MCF 10A (cell line): Measurements from ENCODE around the gene PLEKHA7. TPM values are rescaled to one million over a fixed set of nuclear protein-coding genes. Genes with fewer than 3 reads are reported as not detected.

Experiments used
- BruUV-seq: library from RNA; stranded (reverse); fragments of 400-500 nt; replicated peaks from 2 replicates; lab custom pipeline; 2021; lab: Mats Ljungman, UMichigan
- CTCF ChIA-PET: fragments of 300-600 bp; sonication (Branson Sonifier 250); formaldehyde crosslinking; extraction: SDS; loops from one replicate; lab custom pipeline; 2021; ENCODE audit warnings: antibody characterized with exemption, inconsistent platforms; lab: Yijun Ruan, JAX
- POLR2A ChIA-PET: fragments of 300-600, 350-650 bp; sonication (Branson Sonifier 250); formaldehyde crosslinking; extraction: SDS; loops from one replicate; lab custom pipeline; 2020; ENCODE audit warnings: antibody characterized with exemption, inconsistent platforms; lab: Yijun Ruan, JAX
- DNase-seq: peaks from one replicate; pipeline ENCODE4 v3.0.0-alpha.2; 2018; ENCODE audit not compliant: unreplicated experiment
- H3K27ac Mint-ChIP-seq: one replicate; pipeline ENCODE4 v1.8.0; 2022; ENCODE audit warnings: mild to moderate bottlenecking, low read depth, mixed read lengths; ENCODE audit not compliant: unreplicated experiment
- H3K27me3 Mint-ChIP-seq: one replicate; pipeline ENCODE4 v1.8.0; 2022; ENCODE audit warnings: mixed read lengths; ENCODE audit not compliant: insufficient read depth, unreplicated experiment
- H3K36me3 Mint-ChIP-seq: one replicate; pipeline ENCODE4 v1.8.0; 2022; ENCODE audit warnings: mild to moderate bottlenecking, moderate library complexity, mixed read lengths; ENCODE audit not compliant: insufficient read depth, unreplicated experiment
- H3K4me1 Mint-ChIP-seq: one replicate; pipeline ENCODE4 v1.8.0; 2022; ENCODE audit warnings: mixed read lengths; ENCODE audit not compliant: insufficient read depth, unreplicated experiment
- H3K4me3 Mint-ChIP-seq: one replicate; pipeline ENCODE4 v1.8.0; 2022; ENCODE audit warnings: mild to moderate bottlenecking, moderate library complexity, mixed read lengths; ENCODE audit not compliant: unreplicated experiment
- H3K9me3 Mint-ChIP-seq: one replicate; pipeline ENCODE4 v1.8.0; 2022; ENCODE audit warnings: mixed read lengths; ENCODE audit not compliant: unreplicated experiment
- CTCF ChIP-seq: fragments of 200-600 bp; IDR thresholded peaks from one replicate; pipeline ENCODE4 v1.8.0; 2022; ENCODE audit warnings: antibody characterized with exemption, mild to moderate bottlenecking; ENCODE audit not compliant: unreplicated experiment
- intact Hi-C: fragments of 100-400 bp; cut with micrococcal nuclease; formaldehyde crosslinking; loops from 2 replicates; pipeline ENCODE4 v1.14.1; 2022
- total RNA-seq: library from RNA; stranded (reverse); gene quantifications from 2 replicates; pipeline ENCODE4 v1.2.3, GENCODE V29; 2022

Gene PLEKHA7
- total RNA-seq, 1 experiment from 2014 or later = 2.8 TPM

DNA sequence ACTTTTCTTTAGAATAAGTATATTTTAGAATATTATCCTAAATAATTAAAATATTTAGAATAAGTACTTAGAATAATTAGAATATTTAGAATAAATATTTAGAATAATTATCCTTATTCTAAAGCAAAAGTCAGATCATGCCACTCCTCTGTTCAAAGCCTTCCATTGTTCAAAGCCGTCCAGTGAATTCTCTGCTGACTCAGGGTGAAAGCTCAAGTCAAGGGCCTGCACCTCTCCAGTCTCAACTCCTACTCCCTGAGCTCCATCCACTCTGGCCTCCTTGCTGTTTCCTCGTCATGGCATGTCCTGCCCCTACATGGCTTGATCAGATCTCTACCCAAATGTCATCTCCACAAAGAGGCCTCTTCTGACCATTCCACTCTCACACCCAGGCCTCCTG is 30.0 kb downstream of the PLEKHA7 start:
- intact Hi-C loops = no loop called here
- no peaks in the 10 kb centered on the region for H3K4me1 Mint-ChIP-seq
- H3K4me3 Mint-ChIP-seq = no peak overlapping the region
- H3K36me3 Mint-ChIP-seq = no peaks in the 10 kb centered on the region
- no peaks in the 10 kb centered on the region for H3K9me3 Mint-ChIP-seq
- no TSS peak for BruUV-seq
- ChIA-PET POLR2A (interaction anchor here (0.6 to 0.7 kb wide), 2 partner anchors 114 to 199 kb away, joined by 3 read pairs; no protein-coding TSS in a partner anchor), CTCF (interaction anchor here (0.8 to 1.5 kb wide), 2 partner anchors 20 to 40 kb away, joined by 3 read pairs; no protein-coding TSS in a partner anchor)
- H3K27me3 Mint-ChIP-seq = no peaks in the 10 kb centered on the region
- no peak overlapping the region for H3K27ac Mint-ChIP-seq
- no peak for DNase-seq
- no peak for TF ChIP-seq CTCF

GRCh38 chr11:16982809-16983208 is 31.4 kb downstream of the PLEKHA7 start:
- no peak overlapping the region for H3K27ac Mint-ChIP-seq
- no peaks in the 10 kb centered on the region for H3K4me1 Mint-ChIP-seq
- intact Hi-C loops = no loop called here
- ChIA-PET CTCF (no interaction called here), POLR2A (no interaction called here)
- no TSS peak for BruUV-seq
- H3K36me3 Mint-ChIP-seq = no peaks in the 10 kb centered on the region
- no peak overlapping the region for H3K4me3 Mint-ChIP-seq
- no peaks in the 10 kb centered on the region for H3K9me3 Mint-ChIP-seq
- TF ChIP-seq CTCF = no peak
- DNase-seq = no peak
- no peaks in the 10 kb centered on the region for H3K27me3 Mint-ChIP-seq

GRCh38 chr11:16982256-16982671 is 31.9 kb downstream of the PLEKHA7 start:
- Mint-ChIP-seq H3K4me1 (no peaks in the 10 kb centered on the region), H3K9me3 (no peaks in the 10 kb centered on the region), H3K27ac (no peak overlapping the region), H3K36me3 (no peaks in the 10 kb centered on the region), H3K27me3 (no peaks in the 10 kb centered on the region), H3K4me3 (no peak overlapping the region)
- ChIA-PET CTCF (no interaction called here), POLR2A (no interaction called here)
- intact Hi-C loops = no loop called here
- no peak for TF ChIP-seq CTCF
- no TSS peak for BruUV-seq
- DNase-seq = no peak

- Mint-ChIP-seq H3K4me3 (no peak overlapping the region), H3K9me3 (no peaks in the 10 kb centered on the region), H3K4me1 (no peaks in the 10 kb centered on the region), H3K27ac (no peak overlapping the region), H3K27me3 (no peaks in the 10 kb centered on the region), H3K36me3 (no peaks in the 10 kb centered on the region)
- intact Hi-C loops = no loop called here
- ChIA-PET CTCF (no interaction called here), POLR2A (no interaction called here)
- BruUV-seq = no TSS peak
- DNase-seq = no peak
- TF ChIP-seq CTCF = no peak
These were observed 32.5 kb downstream of the PLEKHA7 start for GRCh38 chr11:16981651-16982194.
